Activated CD4-positive, alpha-beta T cell treated with anti-CD3 and anti-CD28 coated beads for 4 hours (primary cell): ENCODE data around the gene OR13J1.
"Not testable (repeated sequence)": the region's sequence is repeated elsewhere in the genome, so short reads cannot be mapped to it uniquely, and the experiment has no call there.

Experiments
- DNase-seq, 2 donors: peaks; one replicate each; pipeline ENCODE4 v3.0.0-alpha.2; 2020

Gene OR13J1

GRCh38 chr9:35904338-35904737, 34.1 kb upstream of the OR13J1 start:
- no peak for DNase-seq

DNA sequence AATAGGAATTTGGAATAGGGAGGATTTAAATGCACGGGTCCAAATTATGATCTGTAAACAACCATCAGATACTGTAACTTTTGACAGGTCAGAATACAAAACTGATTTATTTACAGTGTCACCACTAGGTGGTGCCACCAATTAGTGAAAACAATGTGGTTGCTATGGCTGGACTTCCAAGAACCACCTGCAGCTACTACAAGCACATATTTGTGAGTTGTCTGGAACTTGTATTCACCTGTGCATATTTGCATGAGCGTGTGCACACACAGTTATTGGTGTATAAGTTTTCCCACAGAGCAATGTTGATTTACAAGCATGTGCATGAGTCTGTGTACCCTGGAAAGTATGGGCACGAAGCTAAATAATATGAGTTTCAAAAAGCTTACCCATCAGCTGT, 32.8 kb upstream of the OR13J1 start:
- peak; percentile 35 to 47 for DNase-seq

DNA sequence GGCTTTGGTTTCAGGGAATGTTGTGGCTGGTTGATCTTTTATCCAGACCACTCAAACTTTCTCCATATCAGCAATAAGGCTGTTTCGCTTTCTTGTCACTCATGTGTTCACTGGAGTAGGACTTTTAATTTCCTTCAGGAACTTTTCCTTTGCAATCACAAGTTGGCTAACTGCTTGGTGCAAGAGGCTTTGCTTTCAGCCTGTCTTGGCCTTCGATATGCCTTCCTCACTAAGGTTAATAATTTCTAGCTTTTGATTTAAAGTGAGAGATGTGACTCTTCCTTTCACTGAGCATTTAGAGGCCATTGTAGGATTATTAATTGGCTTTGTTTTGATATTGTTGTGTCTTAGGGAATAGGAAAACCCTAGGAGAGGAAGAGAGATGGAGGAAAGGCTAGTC, 28.8 kb upstream of the OR13J1 start:
- DNase-seq = no peak

- no peak for DNase-seq
These were observed 28.1 kb upstream of the OR13J1 start for GRCh38 chr9:35898337-35898736.

- not testable (repeated sequence) for DNase-seq
These were observed 27.3 kb upstream of the OR13J1 start for GRCh38 chr9:35897376-35898099.

GRCh38 chr9:35896570-35896969, 26.4 kb upstream of the OR13J1 start:
- no peak for DNase-seq

GRCh38 chr9:35892051-35892450, 21.9 kb upstream of the OR13J1 start:
- no peak for DNase-seq

DNA sequence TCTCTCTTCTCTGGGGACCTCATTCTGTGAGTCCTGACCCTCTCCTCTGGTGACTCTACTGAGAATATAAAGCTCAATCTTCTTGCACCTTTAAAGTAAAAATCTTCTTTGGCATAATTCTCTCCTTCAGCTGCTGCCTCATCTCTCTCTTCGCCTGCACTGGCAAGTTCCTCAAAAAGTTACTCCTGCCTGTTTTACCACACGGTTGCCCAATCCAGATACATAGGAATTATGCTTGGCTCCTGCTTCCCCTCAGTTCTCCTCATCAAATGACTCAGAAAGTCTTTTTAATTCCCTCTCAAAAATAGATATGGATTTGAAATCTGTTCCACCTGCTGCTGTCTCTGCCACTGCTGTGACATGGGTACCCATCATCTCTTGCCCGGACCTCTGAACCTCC, 21.4 kb upstream of the OR13J1 start:
- no peak for DNase-seq

DNA sequence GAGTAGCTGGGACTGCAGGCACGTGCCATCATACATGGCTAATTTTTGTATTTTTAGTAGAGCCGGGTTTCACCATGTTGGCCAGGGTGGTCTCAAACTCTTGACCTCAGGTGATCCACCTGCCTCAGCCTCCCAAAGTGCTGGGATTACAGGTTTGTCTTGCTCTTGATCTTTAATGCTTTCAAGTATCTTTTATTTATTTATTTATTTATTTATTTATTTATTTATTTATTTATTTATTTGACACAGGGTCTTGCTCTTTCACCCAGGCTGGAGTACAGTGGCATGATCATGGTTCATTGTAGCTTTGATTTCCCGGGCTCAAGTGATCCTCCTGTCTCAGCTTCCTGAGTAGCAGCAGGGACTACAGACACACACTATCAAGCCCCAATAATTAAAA, 14.7 kb upstream of the OR13J1 start:
- DNase-seq = not testable (repeated sequence)

GRCh38 chr9:35882996-35883395, 12.8 kb upstream of the OR13J1 start:
- no peak for DNase-seq

DNA sequence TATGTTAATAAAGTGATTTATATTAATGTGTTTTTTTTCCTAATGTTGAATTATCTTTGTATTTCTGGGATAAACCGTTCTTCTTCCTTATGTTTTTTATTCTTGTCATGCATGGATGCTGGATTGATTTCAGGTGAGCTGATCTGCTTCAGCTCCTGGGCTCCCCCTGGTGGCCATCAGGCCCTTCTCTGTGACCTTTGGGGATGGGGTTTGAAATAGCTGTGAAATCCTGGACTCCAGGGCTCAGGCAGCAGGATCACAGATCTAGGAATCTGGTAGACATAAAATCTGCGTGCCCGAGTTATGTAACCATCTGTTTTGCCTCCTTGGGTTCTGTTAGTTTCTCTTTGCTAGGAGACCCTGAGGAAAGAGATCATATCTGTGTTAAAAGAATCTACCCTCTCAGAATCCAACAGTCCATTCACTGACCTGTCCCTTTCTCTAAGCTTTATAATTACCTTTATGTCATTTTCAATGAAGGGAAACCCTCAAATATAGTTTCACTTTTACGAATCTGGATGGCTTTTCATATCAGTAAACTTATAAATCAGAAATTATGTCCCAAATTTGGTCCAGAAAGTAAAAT, 12.2 kb upstream of the OR13J1 start:
- DNase-seq = peak; percentile 80 to 84

DNA sequence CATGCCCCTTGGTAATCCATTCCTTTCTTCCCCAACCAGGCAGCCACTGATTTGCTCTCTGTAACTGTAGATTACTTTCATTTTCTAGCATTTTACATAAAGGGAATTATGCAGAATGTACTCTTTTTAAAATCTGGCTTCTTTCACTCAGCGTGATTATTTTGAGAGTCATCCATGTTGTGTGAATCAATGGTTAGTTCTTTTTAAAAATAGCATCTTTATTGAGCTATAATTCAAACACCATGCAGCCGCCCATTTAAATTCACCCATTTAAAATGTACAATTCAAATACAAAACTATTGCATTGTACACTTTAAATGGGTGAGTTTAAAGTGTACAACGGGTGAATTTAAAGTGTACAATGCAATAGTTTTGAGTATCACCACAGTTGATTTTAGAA, 2.3 kb upstream of the OR13J1 start:
- no peak for DNase-seq

GRCh38 chr9:35871545-35871944, 1.3 kb upstream of the OR13J1 start:
- no peak for DNase-seq

- DNase-seq = no peak
These were observed 482 bp downstream of the OR13J1 start for GRCh38 chr9:35869621-35870216.

- no peak for DNase-seq
These were observed 1.3 kb downstream of the OR13J1 start for GRCh38 chr9:35868933-35869332.

- DNase-seq = no peak
These were observed 2.7 kb downstream of the OR13J1 start for GRCh38 chr9:35867538-35867937.

DNA sequence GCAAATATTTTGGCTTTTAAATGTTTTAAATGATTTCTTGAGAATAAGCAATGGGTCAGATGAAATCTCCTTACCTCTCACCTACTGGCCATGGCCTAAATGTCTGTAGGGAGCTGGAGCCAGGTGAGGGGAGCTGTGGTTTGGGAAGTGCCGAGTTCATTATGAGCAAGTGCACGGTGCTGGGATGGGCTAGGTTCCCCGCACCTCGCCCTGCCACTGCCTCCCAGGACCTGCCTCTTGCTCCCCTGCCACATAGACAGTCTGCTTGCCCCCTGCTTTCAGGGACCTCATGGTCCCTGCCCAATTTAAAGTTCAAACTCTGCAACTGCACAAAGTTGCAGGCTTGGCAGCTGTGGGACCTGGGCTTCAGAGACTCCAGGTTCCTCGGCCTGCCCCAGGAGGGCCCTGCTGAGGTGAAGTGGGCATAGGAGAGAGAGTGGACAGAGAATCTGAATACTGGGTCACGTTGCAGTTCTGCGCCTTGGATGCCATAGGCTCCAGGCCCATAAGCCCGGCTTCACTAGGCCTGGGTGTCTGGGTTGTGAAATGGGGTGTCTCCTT, 5.4 kb downstream of the OR13J1 start:
- DNase-seq = no peak

DNA sequence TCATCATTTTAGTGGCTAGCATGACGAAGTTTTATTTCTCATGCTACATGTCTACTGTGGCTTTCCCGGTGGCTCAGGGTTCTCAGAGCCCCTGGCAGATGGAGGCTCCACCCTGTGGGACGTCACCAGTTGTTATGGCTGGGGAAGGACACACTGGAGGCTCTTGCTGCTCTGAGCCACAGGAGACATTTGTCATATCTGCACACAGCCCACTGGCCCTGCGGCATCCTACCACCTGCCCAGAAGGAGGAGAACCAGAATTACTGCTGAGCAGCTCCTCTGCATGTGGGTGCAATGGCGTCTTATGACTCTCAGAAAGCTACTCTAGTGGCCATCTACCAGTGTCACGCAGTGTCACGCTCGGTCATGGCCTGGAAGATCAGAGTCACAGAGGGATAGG, 6.6 kb downstream of the OR13J1 start:
- no peak for DNase-seq

DNA sequence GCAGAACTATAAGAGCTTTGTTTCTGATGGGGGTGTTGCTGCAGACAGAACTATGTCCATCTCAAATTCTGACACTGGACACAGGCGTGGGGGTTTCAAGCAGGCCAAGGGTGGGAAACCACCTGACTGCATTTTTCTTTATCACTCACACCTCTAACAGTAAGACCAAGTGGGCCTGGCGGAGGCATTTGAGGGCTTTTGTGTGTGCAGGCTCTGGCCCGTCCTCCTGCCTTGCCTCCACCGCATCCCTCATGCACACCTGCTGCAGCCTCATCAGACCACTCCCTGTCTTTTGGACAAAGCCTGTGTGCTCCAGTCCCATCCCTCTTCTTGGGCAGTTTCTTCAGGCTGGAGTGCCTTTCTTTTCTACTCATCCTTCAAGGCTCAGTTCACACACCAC, 7.9 kb downstream of the OR13J1 start:
- no peak for DNase-seq

GRCh38 chr9:35861161-35861897, 8.9 kb downstream of the OR13J1 start:
- DNase-seq = no peak

DNA sequence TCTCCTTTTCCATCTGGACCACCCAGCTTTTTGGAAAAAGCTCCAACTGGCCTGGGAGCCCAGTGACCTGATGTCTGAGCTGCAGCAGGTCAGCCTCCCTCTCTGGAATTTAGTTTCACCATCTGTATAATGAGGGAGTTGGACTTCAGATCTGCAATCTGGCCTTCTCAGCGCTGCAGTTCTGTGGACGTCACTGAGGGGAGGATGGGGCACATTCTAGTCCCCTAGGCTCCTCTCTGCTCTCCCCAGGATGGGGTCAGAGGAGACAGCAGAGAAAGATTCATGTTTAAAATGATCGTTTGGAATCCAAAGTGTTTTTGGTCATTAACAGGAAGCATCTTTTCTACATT, 10.2 kb downstream of the OR13J1 start:
- DNase-seq = no peak

DNA sequence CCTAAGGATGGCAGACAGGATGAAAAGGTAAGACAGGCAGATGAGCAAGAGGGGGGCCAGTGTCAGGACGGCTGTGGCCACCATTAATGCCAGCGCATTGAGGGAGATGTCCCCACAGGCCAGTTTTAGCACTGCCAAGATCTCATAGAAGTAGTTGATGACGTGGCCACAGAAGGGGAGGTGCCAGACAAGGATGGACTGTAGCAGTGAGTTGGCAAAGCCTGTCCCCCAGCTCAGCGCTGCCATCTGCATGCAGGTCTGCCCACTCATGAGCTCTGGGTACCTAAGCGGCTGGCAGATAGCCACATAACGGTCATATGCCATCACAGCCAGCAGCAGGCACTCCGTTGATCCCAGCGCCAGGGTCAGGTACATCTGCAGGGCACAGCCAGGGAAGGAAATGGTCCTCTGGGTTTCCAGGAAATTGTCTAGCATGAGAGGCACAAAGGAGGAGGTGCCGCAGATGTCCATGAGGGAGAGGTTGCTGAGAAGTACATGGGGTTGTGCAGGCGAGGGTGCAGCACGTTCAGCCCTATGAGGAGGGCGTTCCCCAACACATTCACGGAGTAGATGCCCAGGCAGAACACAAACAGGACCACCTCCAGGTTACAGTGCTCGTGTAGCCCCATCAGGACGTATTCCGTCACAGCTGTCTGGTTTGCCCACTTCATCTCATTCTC, 10.8 kb downstream of the OR13J1 start:
- DNase-seq = no peak

- DNase-seq = no peak
These were observed 11.7 kb downstream of the OR13J1 start for GRCh38 chr9:35858458-35858857.
